ENCODE data around the gene HNRNPA3. TPM values are rescaled to one million over a fixed set of nuclear protein-coding genes. Genes with fewer than 3 reads are reported as not detected.
"Not testable (repeated sequence)": the region's sequence is repeated elsewhere in the genome, so short reads cannot be mapped to it uniquely, and the experiment has no call there.

HNRNPA3 gene
- total RNA-seq, 2 donors from 2014 or later = 147 to 278 TPM

DNA sequence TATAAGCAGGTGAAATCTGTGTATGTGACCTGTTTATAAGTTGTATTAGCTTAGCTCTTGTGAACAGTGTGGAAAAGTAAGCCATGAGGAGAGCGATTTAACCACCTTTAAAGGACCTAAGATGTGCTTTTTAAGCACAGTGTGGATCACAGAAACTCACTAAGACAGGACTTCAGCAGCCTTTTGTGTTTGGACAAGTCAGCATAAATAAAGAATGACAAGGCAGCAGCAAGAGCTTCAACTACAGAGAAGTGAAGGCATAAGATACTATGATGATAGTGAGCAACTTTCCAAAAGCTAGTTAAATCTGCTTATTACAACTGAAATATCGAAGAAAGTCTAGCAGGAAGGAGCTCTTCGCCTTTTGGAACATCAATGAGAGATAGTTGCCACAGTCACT lies 8.9 kb downstream of the HNRNPA3 start:
- Histone ChIP-seq H3K4me3 (no peak overlapping the region), H3K36me3 (peaks cover 21% of the 10 kb centered on the region), H3K9ac (ENCODE audit: low read depth in 2 of 2, low read length in 2 of 2) (no peak overlapping the region), H3K27ac (no peak overlapping the region), H3K9me3 (no peaks in the 10 kb centered on the region), H3K4me1 (no peaks in the 10 kb centered on the region), H3K27me3 (no peaks in the 10 kb centered on the region)
- intact Hi-C loops (cut with DNase I) = no loop called here
- TF ChIP-seq, protein P1, sequence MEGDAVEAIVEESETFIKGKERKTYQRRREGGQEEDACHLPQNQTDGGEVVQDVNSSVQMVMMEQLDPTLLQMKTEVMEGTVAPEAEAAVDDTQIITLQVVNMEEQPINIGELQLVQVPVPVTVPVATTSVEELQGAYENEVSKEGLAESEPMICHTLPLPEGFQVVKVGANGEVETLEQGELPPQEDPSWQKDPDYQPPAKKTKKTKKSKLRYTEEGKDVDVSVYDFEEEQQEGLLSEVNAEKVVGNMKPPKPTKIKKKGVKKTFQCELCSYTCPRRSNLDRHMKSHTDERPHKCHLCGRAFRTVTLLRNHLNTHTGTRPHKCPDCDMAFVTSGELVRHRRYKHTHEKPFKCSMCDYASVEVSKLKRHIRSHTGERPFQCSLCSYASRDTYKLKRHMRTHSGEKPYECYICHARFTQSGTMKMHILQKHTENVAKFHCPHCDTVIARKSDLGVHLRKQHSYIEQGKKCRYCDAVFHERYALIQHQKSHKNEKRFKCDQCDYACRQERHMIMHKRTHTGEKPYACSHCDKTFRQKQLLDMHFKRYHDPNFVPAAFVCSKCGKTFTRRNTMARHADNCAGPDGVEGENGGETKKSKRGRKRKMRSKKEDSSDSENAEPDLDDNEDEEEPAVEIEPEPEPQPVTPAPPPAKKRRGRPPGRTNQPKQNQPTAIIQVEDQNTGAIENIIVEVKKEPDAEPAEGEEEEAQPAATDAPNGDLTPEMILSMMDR (IDR thresholded peaks at IDR 0.05) = no peak
- DNase-seq = no peak

DNA sequence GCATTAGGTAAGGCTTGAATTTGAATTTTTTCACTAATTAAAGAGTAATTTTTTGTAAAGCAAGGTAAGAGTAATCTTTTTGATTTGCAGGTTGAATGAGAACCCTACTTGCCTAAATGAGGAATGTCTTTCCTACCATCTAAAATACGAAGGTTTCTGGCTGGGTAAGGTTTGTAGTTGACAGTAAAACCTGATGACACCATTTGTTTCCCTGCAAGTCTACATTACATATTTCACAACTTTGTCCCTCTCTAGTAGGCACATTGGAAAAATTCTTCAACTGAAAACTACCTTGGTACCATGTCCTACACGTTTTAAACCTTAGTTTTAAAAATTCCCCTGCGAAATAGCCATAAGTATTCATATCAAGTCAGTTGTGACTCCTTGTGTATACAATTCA lies 9.4 kb downstream of the HNRNPA3 start:
- H3K36me3 ChIP-seq = peaks cover 20% of the 10 kb centered on the region
- H3K4me1 ChIP-seq = no peaks in the 10 kb centered on the region
- H3K27me3 ChIP-seq = no peaks in the 10 kb centered on the region
- intact Hi-C loops (cut with DNase I) = no loop called here
- H3K27ac ChIP-seq = no peak overlapping the region
- no peak for DNase-seq
- H3K9ac ChIP-seq (ENCODE audit: low read depth in 2 of 2, low read length in 2 of 2) = no peak overlapping the region
- H3K9me3 ChIP-seq = no peaks in the 10 kb centered on the region
- H3K4me3 ChIP-seq = no peak overlapping the region
- TF ChIP-seq, protein P1 (IDR thresholded peaks at IDR 0.05) = no peak

DNA sequence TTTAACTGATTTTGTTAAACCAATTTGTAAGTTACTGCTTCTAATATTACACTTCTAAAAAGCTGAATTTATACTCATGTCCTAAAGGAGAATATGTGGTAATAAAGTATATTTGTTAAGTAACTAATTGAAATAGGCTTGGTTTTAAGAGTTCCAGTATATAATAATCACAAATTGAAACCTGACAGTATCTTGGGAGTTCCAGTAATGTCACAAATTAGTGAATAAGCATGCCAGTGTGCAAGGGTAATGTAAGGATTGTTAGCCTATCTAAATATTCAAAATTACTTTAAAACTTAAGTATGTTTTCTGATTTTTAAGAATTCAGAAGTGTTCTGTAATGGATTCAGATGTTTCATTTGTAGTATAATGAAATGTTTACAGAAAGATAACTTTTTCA lies 10.8 kb downstream of the HNRNPA3 start:
- peaks cover 14% of the 10 kb centered on the region for H3K36me3 ChIP-seq
- intact Hi-C loops (cut with DNase I); H3K4me3 ChIP-seq; H3K27me3 ChIP-seq; H3K9me3 ChIP-seq; H3K27ac ChIP-seq; H3K4me1 ChIP-seq; DNase-seq; H3K9ac ChIP-seq (ENCODE audit: low read depth in 2 of 2, low read length in 2 of 2): not testable (repeated sequence)

DNA sequence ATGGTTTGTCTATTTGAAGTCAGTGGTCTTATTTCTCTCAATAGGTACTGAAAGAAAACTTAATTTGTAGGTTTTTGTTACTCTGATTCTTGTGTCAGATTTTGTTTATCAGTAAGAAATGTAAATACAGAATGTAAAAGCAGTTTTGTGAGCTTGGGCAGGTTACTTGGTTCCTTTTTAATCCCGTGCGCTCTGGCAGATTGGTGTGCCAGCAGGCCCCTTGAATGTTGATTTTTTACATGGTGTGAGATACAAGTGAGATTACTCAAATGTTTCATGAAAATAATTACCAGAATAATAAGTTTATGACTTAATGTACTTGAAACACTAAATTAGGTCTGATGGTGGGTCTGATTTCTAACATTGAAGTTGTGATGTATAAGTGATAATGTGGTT lies 13.4 kb downstream of the HNRNPA3 start:
- intact Hi-C loops (cut with DNase I) = no loop called here
- Histone ChIP-seq H3K4me3 (no peak overlapping the region), H3K9me3 (no peaks in the 10 kb centered on the region), H3K27me3 (no peaks in the 10 kb centered on the region), H3K36me3 (peaks cover 6% of the 10 kb centered on the region), H3K4me1 (no peaks in the 10 kb centered on the region), H3K9ac (ENCODE audit: low read depth in 2 of 2, low read length in 2 of 2) (no peak overlapping the region), H3K27ac (no peak overlapping the region)
- DNase-seq = no peak
- TF ChIP-seq, protein P1 (IDR thresholded peaks at IDR 0.05) = no peak

DNA sequence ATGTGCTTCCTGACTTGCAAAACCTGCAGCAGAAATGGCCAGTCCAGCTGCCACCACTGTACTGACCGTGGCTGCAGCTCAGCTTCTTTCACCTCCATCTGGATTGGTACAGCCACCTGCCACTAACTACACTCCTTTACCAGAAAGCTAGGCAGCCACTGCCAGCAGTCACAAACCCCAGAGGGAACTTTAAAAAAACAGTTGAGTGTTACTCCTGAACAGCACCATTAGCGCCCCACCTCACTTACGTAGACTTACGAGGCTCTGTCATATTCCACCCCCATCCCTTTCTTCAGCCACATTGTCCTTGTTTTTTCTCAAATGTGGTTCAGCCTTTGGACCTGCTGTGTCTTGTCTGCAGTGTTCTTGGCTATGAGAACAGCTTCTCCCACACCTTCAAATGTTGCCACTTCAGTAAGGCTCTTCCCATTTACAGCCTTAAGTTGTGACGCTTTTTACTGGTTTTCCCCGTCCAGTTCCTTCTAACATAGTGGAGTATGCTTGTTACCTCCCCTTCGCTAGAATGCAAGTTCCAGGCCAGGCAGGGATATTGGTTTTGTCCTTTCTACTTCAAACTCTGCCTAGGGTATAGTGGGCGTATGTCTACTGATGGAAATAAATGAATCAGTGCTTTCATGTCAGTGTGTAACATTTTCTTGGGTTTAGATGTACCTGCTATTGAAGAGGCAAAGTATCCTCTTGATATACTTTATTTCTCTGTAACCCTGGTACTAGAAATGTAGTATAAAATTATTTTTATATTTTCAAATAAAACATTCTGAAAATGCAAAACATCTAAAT lies 17.0 kb downstream of the HNRNPA3 start:
- no peaks in the 10 kb centered on the region for H3K9me3 ChIP-seq
- H3K9ac ChIP-seq (ENCODE audit: low read depth in 2 of 2, low read length in 2 of 2) = no peak overlapping the region
- H3K27ac ChIP-seq = no peak overlapping the region
- H3K4me1 ChIP-seq = no peaks in the 10 kb centered on the region
- H3K36me3 ChIP-seq = peaks cover 10% of the 10 kb centered on the region
- TF ChIP-seq, protein P1 (IDR thresholded peaks at IDR 0.05) = no peak
- intact Hi-C loops (cut with DNase I) = no loop called here
- no peak overlapping the region for H3K4me3 ChIP-seq
- no peak for DNase-seq
- H3K27me3 ChIP-seq = no peaks in the 10 kb centered on the region

DNA sequence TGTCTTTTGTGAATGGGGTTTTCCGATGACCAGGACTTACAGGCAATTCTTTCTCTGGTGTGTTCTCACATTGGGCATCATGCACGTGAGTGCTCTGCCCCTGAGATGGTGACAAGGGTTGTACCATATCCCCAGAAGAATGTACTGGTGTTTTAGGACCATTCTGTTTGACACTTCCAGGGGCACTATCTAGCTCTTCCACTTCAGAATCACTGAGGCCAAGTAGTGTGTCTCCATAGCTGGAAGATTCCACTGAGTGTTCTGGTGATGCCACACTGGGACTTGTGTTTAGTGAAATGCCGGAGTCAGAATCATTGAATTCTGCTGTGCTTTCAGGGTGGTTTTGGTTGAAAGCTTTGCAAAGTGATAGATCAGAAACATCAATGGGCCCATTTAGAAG lies 18.7 kb downstream of the HNRNPA3 start:
- intact Hi-C loops (cut with DNase I) = no loop called here
- no peaks in the 10 kb centered on the region for H3K9me3 ChIP-seq
- no peak overlapping the region for H3K27ac ChIP-seq
- TF ChIP-seq, protein P1 (IDR thresholded peaks at IDR 0.05) = no peak
- H3K4me1 ChIP-seq = no peaks in the 10 kb centered on the region
- no peak overlapping the region for H3K9ac ChIP-seq (ENCODE audit: low read depth in 2 of 2, low read length in 2 of 2)
- H3K4me3 ChIP-seq = no peak overlapping the region
- DNase-seq = no peak
- H3K36me3 ChIP-seq = peaks cover 10% of the 10 kb centered on the region
- no peaks in the 10 kb centered on the region for H3K27me3 ChIP-seq
